Left colon (tissue), 2 donors: ENCODE data around the gene PLXNC1. TPM values are rescaled to one million over a fixed set of nuclear protein-coding genes. Genes with fewer than 3 reads are reported as not detected.

Experiments
- ATAC-seq: fragments of 200-7000 bp; cut with Tn5 transposase; one replicate; pipeline ENCODE4 v1.9.1; 2020; ENCODE audit warnings: mild to moderate bottlenecking, moderate library complexity
- DNase-seq, 2 donors: peaks; one replicate each; pipeline ENCODE4 v3.0.0-alpha.2; 2020
- intact Hi-C, 2 donors: fragments of 100-400 bp; cut with DNase I in 1 of 2; cut with micrococcal nuclease in 1 of 2; formaldehyde crosslinking; loops; one replicate each; pipeline versions ENCODE4 v1.11.2 to v1.14.0; 2022; cut with DNase I, micrococcal nuclease
- long read RNA-seq: library from polyadenylated mRNA; unstranded; transcript quantifications from one replicate; pipeline ENCODE4 v2.0.0, GENCODE V29; 2021
- total RNA-seq, 2 donors: library from RNA; stranded (reverse); fragmentation: NEBNext Ultra II Directional; extraction: Animal tissue kit (Norgen Biotek cat#: 25700); gene quantifications; one replicate each; pipeline ENCODE4 v1.2.1, GENCODE V29; 2021
- donor health status: DM: no; HTN: no; CAD: no.
- donor health status: DM: yes; HTN: yes; CAD: no.

Gene PLXNC1
- 10 to 100 TPM in 1 of 2 donors, 1 to 10 TPM in 1; 7.4 to 11.2 TPM for total RNA-seq
- long read RNA-seq, partial matches to known transcripts: 4 of 8 reads
- long read RNA-seq, other reads (novel, unspliced or antisense): 4 of 8 reads

GRCh38 chr12:94147991-94148738 is at the start of gene PLXNC1:
TSS of gene PLXNC1 (plus strand) at chr12:94148577. CDS start at chr12:94148972, 395 bp downstream.
- intact Hi-C loops: loop anchor here in 1 of 2 donors (5.0 to 10.0 kb wide), 2 partner anchors 287 to 384 kb away; no protein-coding TSS in a partner anchor
- ATAC-seq: peak; percentile 34
- peak; percentile 63 to 73 for DNase-seq

GRCh38 chr12:94099191-94099590 is 49.2 kb upstream of the PLXNC1 start:
- intact Hi-C loops: no loop called here
- ATAC-seq (no peak), DNase-seq (no peak)

DNA sequence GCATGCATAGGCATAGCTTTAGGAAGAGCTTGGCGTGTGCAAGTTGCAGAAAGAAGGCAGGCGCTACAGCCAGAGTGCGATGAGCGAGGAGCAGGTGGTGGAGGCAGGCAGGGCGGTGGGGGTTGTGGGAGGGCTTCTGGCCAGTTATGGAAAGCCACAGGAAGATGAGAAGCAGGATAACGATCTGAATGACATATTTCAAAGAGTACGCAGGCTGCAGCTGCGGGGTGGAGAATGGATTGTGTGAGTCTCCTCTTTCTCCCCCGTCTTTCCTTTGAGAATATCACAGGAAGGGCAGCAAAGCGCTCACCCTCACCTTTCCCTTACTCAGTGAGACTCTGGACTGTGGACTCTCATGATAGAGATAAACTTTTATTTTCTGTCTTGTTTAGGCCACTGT is 48.7 kb upstream of the PLXNC1 start:
- intact Hi-C loops: loop anchor here in 1 of 2 donors (5.0 kb wide), 2 partner anchors 332 to 532 kb away; no protein-coding TSS in a partner anchor
- DNase-seq: no peak
- peak; percentile 18 for ATAC-seq

DNA sequence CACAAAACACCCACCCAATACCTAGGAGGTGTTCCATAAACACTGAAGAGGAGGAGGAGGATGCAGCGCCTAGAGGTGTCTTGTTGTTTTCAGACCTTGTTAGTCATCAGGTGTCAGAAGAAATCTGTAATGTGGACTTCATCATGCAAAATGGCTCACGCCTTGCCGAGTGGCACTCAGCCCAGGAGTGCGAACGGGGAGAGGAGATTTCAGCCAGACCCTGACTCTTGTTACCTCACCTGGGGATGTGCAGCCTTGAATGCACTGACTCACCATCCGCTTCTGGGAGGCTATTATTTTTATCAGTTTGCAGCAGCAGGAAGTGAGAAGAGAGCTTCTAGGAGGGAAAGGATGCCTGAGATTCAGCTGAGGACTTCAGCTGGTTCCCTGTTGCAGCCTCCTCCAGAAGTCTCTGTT is 48.2 kb upstream of the PLXNC1 start:
- ATAC-seq: no peak
- intact Hi-C loops: loop anchor here in 1 of 2 donors (5.0 kb wide), 2 partner anchors 333 to 533 kb away; no protein-coding TSS in a partner anchor
- DNase-seq: no peak

- intact Hi-C loops: loop anchor here in 1 of 2 donors (5.0 kb wide), 2 partner anchors 334 to 534 kb away; no protein-coding TSS in a partner anchor
These were observed 47.2 kb upstream of the PLXNC1 start for GRCh38 chr12:94100990-94101737.

GRCh38 chr12:94101738-94102660 is 46.4 kb upstream of the PLXNC1 start:
- DNase-seq (peak; percentile 85 to 90), ATAC-seq (peak; percentile 80)
- intact Hi-C loops: loop anchor here in 1 of 2 donors (2.0 to 5.0 kb wide), 3 partner anchors 335 to 599 kb away; no protein-coding TSS in a partner anchor

More at GRCh38 chr12:94100990-94101737, 47.2 kb upstream of the PLXNC1 start:
- peak; percentile 89 for ATAC-seq
- peak; percentile 59 to 80 for DNase-seq

DNA sequence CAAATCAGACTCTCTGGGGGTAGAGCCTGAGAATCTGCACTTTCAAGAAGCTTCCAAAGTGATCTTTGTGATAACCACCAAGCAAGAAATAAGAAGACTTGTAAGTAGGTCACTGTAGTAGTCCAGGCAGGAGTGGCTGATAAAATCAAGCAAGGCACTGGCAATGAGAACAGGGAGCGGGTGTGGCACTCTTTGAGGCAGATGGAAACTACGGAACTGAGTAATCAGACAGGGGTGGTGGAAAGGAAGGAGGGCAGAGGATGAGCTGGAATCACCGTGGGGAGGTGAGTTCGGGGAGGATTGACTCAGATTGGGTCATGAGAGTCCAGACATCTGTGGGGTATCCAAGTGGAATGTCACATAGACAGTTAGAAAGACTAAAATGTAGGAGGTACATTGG is 44.4 kb upstream of the PLXNC1 start:
- DNase-seq (peak in 1 of 2 donors; percentile 19), ATAC-seq (peak; percentile 26)
- intact Hi-C loops: loop anchor here in 1 of 2 donors (2.0 to 5.0 kb wide), 3 partner anchors 337 to 601 kb away; no protein-coding TSS in a partner anchor

GRCh38 chr12:94107910-94108309 is 40.5 kb upstream of the PLXNC1 start:
- intact Hi-C loops: no loop called here
- DNase-seq (no peak), ATAC-seq (no peak)

DNA sequence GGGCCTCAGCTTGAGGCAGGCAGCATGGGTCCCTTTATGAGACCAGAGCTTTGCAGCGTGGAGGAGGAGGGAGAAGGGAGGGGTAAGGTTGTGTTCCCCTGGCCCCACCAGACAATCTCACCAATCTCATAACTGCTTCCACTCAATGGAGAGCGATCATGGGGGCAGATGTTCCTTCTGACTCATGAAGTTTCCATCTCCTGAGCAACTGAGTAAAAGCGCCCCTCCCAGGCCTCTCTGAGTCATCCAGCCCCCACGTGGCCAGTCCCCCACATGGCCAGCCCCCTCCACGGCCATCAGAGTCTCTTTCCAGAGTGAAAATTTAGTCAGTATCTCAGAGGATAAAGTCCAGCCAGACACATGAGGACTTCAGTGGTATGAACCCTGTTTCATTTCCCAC is 39.2 kb upstream of the PLXNC1 start:
- intact Hi-C loops: no loop called here
- DNase-seq (no peak), ATAC-seq (no peak)

DNA sequence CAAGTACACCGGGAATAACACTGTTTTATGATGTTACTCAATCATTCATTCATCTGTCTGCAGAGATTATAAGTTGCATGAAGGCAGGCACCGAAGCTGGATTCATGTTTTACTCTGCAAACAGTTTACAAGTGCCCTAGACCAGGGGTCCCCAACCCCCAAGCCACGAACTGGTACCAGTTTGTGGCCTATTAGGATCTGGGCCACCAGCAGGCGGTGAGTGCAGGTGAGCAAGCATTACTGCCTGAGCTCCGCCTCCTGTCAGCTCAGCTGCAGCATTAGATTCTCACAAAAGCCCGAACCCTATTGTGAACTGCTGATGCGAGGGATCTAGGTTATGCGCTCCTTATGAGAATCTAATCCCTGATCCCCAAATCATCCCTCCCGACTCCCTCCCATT is 38.1 kb upstream of the PLXNC1 start:
- ATAC-seq (no peak), DNase-seq (no peak)

GRCh38 chr12:94111302-94111701 is 37.1 kb upstream of the PLXNC1 start:
- intact Hi-C loops: no loop called here
- no peak for ATAC-seq
- no peak for DNase-seq

More for the DNA sequence above, 38.1 kb upstream of the PLXNC1 start:
- intact Hi-C loops: no loop called here

DNA sequence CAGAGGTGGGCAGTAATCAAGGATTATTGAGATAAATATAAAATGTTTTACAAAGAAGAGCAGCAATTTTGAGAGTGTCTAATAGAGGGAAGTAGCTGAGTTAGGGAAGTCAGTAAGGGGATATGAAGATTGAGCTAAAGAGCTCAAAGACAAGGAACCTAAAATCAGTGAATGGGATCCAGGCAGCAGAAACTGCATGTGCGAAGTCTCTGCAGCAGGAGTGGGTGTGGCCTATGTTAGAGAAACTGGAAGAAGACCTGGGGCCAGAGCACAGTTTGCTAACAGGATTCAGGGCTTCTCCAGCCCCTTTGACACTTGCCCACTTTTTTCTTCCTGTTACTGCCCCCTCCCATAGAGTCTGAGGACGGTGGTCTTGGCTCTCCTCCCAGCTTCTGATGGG is 36.3 kb upstream of the PLXNC1 start:
- intact Hi-C loops: no loop called here
- DNase-seq (no peak), ATAC-seq (no peak)

GRCh38 chr12:94114166-94114565 is 34.2 kb upstream of the PLXNC1 start:
- intact Hi-C loops: no loop called here
- DNase-seq (no peak), ATAC-seq (no peak)

GRCh38 chr12:94116191-94116590 is 32.2 kb upstream of the PLXNC1 start:
- no peak for ATAC-seq
- intact Hi-C loops: no loop called here

GRCh38 chr12:94121886-94122285 is 26.5 kb upstream of the PLXNC1 start:
- intact Hi-C loops: no loop called here
- DNase-seq (no peak), ATAC-seq (no peak)

More at GRCh38 chr12:94116191-94116590, 32.2 kb upstream of the PLXNC1 start:
- DNase-seq: no peak

- DNase-seq (no peak), ATAC-seq (no peak)
- intact Hi-C loops: no loop called here
These were observed 25.8 kb upstream of the PLXNC1 start for GRCh38 chr12:94122591-94122990.

DNA sequence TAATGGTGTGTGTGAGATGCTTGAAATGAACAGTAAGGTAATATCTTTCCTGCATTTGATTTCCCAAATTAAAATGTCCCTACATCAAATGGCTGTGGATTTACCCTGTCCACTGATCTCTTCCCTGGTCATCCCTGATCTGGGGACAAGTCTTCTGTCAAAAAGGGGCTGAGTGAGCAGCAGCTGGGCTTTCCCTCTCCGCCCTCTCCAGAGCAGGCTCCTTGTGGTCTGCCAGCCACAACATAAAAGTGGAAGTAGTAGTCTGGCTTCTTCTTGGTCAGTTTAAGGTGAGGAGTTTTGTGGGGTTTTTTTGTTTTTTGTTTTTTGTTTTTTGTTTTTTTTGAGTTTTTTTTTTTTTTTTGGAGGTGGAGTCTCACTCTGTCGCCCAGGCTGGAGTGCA is 25.2 kb upstream of the PLXNC1 start:
- DNase-seq: no peak
- intact Hi-C loops: no loop called here

DNA sequence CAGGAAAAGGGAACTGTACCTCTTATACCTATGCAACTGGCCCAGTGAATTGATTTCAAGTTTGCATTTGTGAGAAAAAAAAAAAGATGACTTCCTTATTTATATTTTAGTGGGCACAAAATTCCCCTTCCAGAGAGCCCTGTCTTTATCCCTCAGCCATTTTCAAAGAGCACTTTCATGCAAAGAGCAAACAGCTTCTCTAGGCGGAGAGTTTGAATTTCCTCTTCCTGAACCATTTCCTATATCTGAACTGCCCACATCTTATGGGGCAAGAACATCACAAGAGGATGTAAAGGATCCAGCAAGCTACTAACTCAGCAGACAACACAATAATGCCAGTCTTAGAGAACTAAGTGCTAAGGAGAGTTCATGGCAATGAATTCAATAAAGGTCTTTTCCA is 22.3 kb upstream of the PLXNC1 start:
- ATAC-seq: no peak
- intact Hi-C loops: no loop called here
- DNase-seq: no peak

More for the DNA sequence above, 25.2 kb upstream of the PLXNC1 start:
- no peak for ATAC-seq
